HG03575 (cell line): ENCODE results near the gene B9D2.

ENCODE experiments used
- ATAC-seq: cut with Tn5 transposase; IDR thresholded peaks from one replicate; pipeline ENCODE4 v1.9.1; 2021; ENCODE audit not compliant: unreplicated experiment, insufficient number of reproducible peaks, low FRiP score; ENCODE audit errors: extremely low read depth

B9D2 gene

DNA sequence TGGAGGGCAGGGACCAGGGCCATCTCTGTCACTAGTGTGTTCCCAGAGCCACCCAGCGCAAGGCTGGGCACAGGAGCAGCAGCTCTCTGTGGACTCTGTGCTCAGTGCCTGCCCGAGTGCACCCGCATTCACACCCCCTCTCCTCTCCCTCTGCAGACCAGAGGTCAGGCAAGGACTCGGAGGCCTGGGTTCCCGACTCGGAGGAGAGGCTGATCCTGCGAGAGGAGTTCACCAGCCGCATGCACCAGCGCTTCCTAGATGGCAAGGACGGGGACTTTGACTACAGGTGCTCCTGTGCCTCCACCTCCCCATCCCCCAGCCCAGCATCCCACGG lies 43.8 kb downstream of the B9D2 start:
- no peak for ATAC-seq

DNA sequence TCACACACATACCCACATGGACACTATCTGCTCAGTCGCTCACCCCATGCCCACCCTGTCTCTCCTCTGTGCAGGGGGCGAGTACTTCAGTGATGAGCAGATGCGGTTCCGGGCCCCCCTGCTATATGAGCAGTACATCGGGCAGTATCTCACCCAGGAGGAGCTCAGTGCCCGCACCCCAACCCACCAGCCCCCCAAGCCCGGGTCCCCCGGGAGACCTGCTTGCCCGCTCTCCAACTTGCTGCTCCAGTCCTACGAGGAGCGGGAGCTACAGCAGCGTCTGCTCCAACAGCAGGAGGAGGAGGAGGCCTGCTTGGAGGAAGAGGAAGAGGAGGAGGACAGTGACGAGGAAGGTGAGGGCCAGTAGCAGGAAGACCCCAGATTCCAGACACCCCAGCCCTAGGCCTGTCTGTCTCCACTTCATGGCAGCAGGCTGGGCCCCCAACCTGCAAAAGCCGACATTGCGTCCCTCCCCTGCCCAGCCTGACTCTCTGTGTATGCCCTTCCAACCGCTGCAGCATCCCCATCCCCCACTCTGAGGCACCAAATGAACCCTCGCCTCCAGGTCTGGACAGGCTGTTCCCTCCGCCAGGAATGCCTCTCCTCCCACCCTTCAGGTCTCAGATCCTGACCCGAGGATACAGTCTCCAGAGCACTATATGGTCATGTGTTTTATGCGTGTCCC lies 44.3 kb downstream of the B9D2 start:
- no peak for ATAC-seq

GRCh38 chr19:41318696-41319499 lies 45.1 kb downstream of the B9D2 start:
- no peak for ATAC-seq

- ATAC-seq: no peak
These were observed 47.5 kb downstream of the B9D2 start for GRCh38 chr19:41316306-41316920.

GRCh38 chr19:41311613-41312012 lies 52.3 kb downstream of the B9D2 start:
- no peak for ATAC-seq

DNA sequence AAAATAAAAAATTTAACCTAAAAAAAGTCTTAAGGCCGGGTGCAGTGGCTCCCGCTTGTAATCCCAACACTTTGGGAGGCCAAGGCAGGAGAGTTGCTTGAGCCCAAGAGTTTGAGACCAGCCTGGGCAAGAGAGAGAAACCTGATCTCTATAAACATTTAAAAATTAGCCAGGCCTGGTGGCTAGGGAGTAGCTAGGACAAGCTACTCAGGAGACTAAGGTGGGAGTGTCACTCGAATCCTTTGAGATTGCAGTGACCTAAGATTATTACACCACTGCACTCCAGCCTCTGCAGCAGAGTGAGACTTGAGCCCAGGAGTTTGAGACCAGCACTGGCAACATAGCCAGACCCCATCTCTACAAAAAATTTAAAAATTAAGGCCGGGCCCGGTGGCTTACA lies 52.9 kb downstream of the B9D2 start:
- ATAC-seq: no peak

DNA sequence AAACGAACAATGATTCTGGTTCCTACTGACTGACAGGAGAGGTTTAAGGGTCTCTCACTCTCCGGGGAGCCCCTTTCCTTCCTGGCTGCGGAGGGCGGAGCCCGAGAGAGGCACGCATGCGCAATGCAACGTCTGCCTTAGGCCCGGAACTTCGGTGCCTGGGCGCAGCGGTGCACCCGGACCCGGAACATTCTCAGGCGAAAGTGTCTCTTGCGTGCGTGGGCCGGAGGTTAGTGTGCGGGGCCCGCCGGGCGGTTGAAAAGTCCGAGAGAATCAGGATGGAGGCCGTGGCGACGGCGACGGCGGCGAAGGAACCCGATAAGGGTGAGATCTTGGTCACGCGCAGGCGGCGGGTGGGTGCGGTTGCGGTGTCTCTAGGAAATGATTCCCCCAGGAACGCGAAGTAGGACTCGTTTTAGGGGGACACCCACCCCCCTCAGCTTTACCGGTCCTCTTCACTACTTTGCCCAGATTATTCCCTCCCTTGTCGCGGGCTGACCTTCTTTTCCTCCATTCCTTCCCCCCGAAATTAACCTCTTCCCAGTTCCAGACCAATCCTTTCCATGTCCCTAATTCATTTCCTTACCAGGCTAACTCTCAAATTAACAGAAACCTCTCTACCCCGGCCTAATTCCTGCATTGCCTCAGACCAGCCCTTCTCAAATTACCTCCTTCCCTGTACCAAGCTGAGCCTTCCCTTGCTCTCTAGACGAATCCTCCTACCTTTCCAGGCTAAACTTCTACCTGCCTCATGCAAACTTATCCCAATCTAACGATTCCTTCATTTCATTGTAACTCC lies 53.7 kb downstream of the B9D2 start, which contains the start of gene CCDC97:
CCDC97 (plus strand) TSS at position 140 of the 799 bp plus-strand sequence; CDS start at position 279, 139 bp downstream.
- peak; percentile 28 for ATAC-seq

DNA sequence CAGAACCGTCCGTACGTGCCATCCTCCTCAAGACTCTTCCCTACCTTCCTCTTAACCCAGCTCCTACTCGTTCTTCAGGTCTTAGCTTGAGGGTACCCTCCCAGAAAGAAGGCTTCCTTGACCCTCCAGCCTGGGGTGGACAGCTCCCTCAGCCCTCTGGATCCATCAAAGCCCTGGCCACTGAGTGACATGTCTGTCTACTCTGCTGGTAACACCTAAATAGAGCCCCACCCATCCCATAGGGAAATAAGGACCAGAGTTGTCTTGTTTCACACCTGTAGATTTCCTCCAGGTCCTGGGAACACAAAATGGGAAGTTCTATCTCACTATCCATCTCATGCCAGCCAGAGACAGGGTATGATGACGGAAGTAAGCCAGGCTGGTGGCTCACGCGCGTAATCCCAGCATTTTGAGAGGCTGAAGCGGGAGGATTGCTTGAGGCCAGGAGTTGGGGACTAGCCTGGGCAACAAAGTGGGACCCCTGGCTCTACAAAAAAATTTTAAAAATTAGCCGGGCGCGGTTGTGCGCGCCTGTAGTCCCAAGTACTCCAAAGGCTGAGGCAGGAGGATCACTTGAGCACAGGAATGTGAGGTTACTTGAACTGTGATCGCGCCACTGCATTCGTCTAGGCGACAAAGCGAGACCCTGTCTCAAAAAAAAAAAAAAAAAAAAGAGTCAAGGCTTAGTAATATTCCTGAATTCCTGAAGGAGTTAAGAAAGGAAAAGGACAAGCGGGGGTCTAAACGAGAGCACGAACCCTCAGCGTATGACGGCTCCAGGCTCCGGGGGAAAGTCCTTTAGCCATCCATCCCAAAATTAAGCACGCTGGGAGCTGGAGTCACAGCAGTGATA lies 54.5 kb downstream of the B9D2 start:
- ATAC-seq: no peak

DNA sequence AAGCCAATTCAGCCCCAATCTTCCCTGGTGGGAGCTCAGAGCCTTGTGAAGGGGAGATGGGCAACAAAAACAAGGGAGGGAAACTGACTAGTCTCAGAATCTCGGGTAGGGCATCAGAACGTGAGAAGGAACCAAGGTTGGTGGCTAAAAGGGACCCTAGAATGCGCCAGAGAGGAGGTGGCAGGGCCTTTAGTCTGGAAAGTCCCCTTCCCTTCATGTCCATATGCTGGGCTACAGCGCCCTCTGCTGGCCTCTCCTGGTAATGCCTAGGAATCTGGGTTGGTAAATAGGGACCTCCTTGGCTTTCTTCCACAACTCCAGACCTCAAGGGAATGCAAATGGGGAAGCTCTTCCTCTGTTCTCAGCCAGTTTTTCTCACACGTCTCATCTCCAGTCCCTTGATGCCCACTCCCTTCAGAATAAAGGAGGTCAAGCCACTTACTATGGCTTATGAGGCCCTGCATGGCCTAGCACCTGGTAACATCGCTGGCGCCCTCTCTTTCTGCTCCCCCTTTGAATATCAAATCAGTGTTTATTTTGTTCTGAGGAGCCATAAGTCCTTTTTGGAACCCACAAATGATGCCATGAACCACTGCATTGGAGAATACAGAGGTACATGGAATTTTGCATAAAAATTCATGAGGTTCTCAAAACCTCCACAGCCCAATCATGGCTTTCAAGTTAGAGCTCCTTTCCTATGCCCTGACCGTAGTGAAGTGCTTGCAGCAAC lies 55.3 kb downstream of the B9D2 start:
- ATAC-seq: no peak

- ATAC-seq: no peak
These were observed 55.9 kb downstream of the B9D2 start for GRCh38 chr19:41307954-41308449.

DNA sequence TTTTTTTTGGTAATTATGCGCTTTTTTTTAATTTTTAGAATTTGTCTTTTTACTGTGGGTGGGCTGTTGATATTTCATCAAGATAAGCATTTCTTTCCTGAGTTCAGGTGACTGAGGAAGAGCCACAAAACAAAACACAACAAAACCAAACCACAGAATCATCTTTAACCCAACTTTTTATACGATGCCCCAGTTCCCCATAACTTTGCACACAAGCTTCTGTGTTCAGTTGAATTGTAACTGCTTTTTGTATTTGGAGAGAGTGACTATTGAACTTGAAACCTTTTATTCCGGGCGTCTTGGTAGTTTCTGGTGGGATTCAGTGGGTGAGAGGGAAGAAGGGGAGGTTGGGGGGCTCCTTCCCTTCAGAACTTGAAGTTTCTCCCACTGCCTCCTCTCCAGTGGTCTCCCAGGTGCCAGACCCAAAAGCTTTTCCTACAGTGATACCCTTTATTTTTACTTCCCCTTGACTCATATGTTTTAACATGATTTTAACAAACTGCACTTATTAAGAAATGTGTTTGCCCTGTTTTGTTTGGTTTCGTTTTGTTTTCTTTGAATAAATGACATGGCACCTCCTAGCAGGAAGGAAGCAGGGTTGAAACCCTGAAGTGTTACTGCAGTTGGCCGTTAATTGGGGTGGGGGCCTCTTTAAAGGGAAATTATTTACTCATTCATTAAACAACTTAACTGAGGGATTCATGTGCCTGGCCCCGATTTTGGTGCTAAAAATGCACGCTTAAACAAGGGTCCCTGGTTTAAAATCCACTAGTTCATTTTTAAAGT lies 56.7 kb downstream of the B9D2 start:
- ATAC-seq: no peak

DNA sequence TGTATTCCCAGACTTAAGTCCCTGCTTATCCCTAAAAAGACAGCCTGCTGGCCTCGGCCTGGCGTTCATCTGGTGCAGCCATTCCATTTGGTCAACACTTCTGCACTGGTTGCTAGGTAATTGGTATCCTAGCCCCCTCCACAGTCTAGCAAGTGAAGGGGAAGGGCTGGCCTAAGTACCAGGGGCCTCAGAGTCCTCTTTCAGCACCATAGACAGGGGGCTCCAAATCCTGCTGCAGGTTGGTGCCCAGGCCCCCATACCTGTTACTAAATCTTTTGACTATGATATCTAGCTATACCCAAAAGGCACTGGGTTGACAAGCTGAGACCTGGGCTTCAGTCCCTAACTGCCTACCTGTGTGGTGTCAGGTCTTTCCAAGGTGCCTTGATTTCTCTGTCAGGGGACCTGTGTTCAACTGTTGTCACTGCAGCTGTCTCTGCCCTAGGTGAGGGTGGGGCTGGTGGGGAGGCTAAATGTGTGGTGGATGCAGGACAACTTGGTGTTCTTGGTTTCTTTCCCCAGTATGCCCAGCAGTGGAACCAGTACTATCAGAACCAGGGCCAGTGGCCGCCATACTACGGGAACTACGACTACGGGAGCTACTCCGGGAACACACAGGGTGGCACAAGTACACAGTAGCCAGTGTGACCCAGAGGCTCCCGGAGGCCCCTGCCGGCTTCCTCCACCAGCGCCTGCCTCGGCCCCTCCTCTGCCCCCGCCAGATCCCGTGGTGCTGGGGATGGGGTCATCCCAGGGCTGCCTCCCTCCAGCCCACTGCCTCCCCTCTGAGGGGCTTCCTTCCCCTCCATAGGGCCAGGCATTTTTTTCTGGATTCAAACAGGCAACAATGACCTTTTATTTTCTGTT lies 57.8 kb downstream of the B9D2 start:
- ATAC-seq: no peak

DNA sequence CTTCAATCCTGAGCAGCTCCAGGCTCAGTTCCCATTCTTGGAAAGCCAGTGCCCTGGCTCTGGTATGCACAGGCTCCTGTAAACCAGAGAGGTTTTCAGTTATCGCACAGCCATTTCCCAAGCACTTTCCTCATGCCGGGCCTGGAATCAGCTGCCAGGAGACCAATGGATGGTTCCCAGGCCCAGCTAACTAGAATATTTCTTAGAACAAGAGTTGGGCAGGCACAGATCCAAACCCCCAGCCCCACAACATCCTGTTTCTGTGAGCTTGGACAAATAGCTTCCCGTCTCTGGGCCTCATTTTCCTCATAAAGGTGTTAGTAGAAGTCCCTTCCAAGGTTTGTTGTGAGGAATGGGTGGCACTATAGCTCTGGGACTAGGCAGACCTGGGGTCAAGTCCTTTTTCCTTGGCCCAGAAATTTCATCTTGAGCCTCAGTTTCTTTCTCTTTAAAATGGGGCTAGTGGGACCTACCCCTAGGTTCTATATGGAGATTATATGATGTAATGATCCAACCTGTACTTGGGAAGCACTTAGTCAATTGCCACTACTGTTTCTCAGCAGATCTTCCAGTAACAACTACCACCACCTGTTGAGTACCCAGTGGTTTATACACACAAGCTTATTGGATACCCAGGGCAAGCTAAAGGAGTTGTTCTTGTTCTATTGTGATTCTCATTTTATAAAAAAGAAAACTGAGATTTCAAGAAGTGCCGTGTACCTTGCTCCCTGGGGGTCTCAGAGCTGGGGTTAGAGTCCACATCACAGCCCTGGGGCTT lies 59.1 kb downstream of the B9D2 start:
- no peak for ATAC-seq
